Heart right ventricle (tissue), 16 donors: ENCODE measurements around the gene TMEM132D. TPM values are rescaled to one million over a fixed set of nuclear protein-coding genes. Genes with fewer than 3 reads are reported as not detected.

Experiments
- ATAC-seq, 8 donors: fragments of 200-7000 bp; cut with Tn5 transposase; one replicate each; pipeline ENCODE4 v1.9.1; 2020; ENCODE audit warnings: mild to moderate bottlenecking in 8 of 8, moderate library complexity in 8 of 8, moderate number of reproducible peaks in 1 of 8
- DNase-seq, 2 donors: peaks; one replicate each; pipeline ENCODE4 v3.0.0-alpha.2; 2020
- H3K27ac ChIP-seq, 10 donors: fragments of 200-600 bp; sonication (generic) in 2 of 10; one replicate each; pipeline versions ENCODE4 v1.5.0 to v1.8.0; 2020 to 2022; ENCODE audit warnings: mild to moderate bottlenecking in 3 of 10
- H3K27me3 ChIP-seq, 7 donors: fragments of 200-600 bp; one replicate each; pipeline ENCODE4 v1.8.0; 2021 to 2022; ENCODE audit warnings: mild to moderate bottlenecking in 2 of 7
- H3K36me3 ChIP-seq, 9 donors: fragments of 200-600 bp; sonication (generic) in 1 of 9; one replicate each; pipeline versions ENCODE4 v1.5.0 to v1.8.0; 2020 to 2022; ENCODE audit warnings: mild to moderate bottlenecking in 2 of 9
- H3K4me1 ChIP-seq, 9 donors: fragments of 200-600 bp; sonication (generic) in 1 of 9; one replicate each; pipeline versions ENCODE4 v1.5.0 to v1.8.0; 2020 to 2022; ENCODE audit warnings: mild to moderate bottlenecking in 4 of 9
- H3K4me3 ChIP-seq, 10 donors: fragments of 200-600 bp; sonication (generic) in 2 of 10; one replicate each; pipeline versions ENCODE4 v1.5.0 to v1.8.0; 2020 to 2022; ENCODE audit warnings: mild to moderate bottlenecking in 7 of 10, moderate library complexity in 2 of 10
- H3K9me3 ChIP-seq, 11 donors: fragments of 200-600 bp in 10 of 11; sonication (generic) in 2 of 11; one replicate each; pipeline versions ENCODE4 v1.5.0 to v1.8.0; 2013 to 2022; ENCODE audit warnings: mild to moderate bottlenecking in 2 of 11, control low read depth in 1 of 11, moderate library complexity in 1 of 11
- CTCF ChIP-seq, 9 donors: fragments of 200-600 bp; sonication (generic) in 2 of 9; IDR thresholded peaks; one replicate each; pipeline versions ENCODE4 v1.5.0 to v1.8.0; 2021 to 2022; ENCODE audit warnings: antibody characterized with exemption in 9 of 9, mild to moderate bottlenecking in 5 of 9, moderate library complexity in 1 of 9
- WGBS, 2 donors: extraction: QIAGEN DNeasy Blood & Tissue Kit; methylation state at CpG; one replicate each; pipeline ENCODE4 v1.1.7; 2013; ENCODE audit warnings: inconsistent platforms in 1 of 2; 5-methylcytosine and 5-hydroxymethylcytosine counted together
- intact Hi-C, 10 donors: fragments of 100-400 bp; cut with DNase I; formaldehyde crosslinking; loops; one replicate each; pipeline versions ENCODE4 v1.11.1 to v1.14.2; 2022
- polyA plus RNA-seq, 2 donors: library from polyadenylated mRNA; stranded (reverse); fragments of 200-250 nt; gene quantifications; one replicate each; pipeline ENCODE4 v1.2.3, GENCODE V29; 2013
- total RNA-seq, 10 donors: library from RNA; stranded (reverse); fragmentation: NEBNext Ultra II Directional in 3 of 10; extraction: Animal tissue kit (Norgen Biotek cat#: 25700) in 3 of 10; gene quantifications; one replicate each; pipeline versions ENCODE4 v1.2.1 to v1.2.4, GENCODE V29; 2021 to 2023
- donor health status: Arrhythmogenic right ventricular cardiomyopathy.
- donor health status: ischemic (EF 13 %, LVEDD 7.1; RV severe dilation, severe dysfunction).
- donor health status: healthy with polysubstance abuse.
- donor health status: DM: no; HTN: yes; CAD: no.
- donor health status: DM: no; HTN: no; CAD: no.
- donor health status: ischemic (EF 25% LVEDD 6.9; RV normal size, moderate dysfunction).
- donor health status: ischemic (EF 25% LVEDD 5.7; RV mildly dilated, moderate dysfunction).
- donor health status: healthy.
- donor health status: DM: yes; HTN: yes; CAD: no.
- donor health status: Ischemic cardiomyopathy.
- donor health status: ischemic (EF 35%, LVEDD 5.7; RV mildly dilated, moderate dysfunction).
- donor health status: nonischemic (EF 11% LVEDD 7.7; RV severe dilation, severe dysfunction).
- donor health status: DM: yes; HTN: yes; CAD: no.
- donor health status: PGD.
- donor health status: ischemic (EF 29% LVEDD 5.4; RV normal size, mild dysfunction).
- donor health status: nonischemic (EF 23%, LVEDD 6.1; RV moderate dilation, normal function).

Gene TMEM132D
- total and polyA plus RNA-seq, 12 donors: not detected

- H3K9me3 ChIP-seq: peaks cover 0 to 25% (median 0%) of the 10 kb centered on the region in 11 donors
- H3K36me3 ChIP-seq: no peaks in the 10 kb centered on the region
- peaks cover 0 to 10% (median 3%) of the 10 kb centered on the region in 7 donors for H3K27me3 ChIP-seq
- no peak overlapping the region for H3K4me3 ChIP-seq
- H3K4me1 ChIP-seq: no peaks in the 10 kb centered on the region
- no peak for TF ChIP-seq CTCF (IDR thresholded peaks at IDR 0.05)
- no peak for DNase-seq
- ATAC-seq: no peak
- intact Hi-C loops: no loop called here
- WGBS, 2 donors: 78 to 83% methylated on average over 8 of the region's 8 CpGs
- H3K27ac ChIP-seq: no peak overlapping the region
Measured at GRCh38 chr12:129868575-129868974, 35.2 kb downstream of the TMEM132D start.

GRCh38 chr12:129863938-129864337 lies 39.9 kb downstream of the TMEM132D start:
- Histone ChIP-seq H3K4me3 (no peak overlapping the region), H3K9me3 (peaks cover 0 to 25% (median 0%) of the 10 kb centered on the region in 11 donors), H3K27me3 (peaks cover 0 to 8% (median 0%) of the 10 kb centered on the region in 7 donors), H3K27ac (no peak overlapping the region), H3K36me3 (no peaks in the 10 kb centered on the region), H3K4me1 (no peaks in the 10 kb centered on the region)
- ATAC-seq (no peak), DNase-seq (no peak)
- TF ChIP-seq CTCF (IDR thresholded peaks at IDR 0.05): no peak
- 63 to 67% methylated on average over 4 of the region's 4 CpGs for WGBS, 2 donors
- intact Hi-C loops: no loop called here

- intact Hi-C loops: no loop called here
- ATAC-seq: no peak
- 66% methylated on average over 7 of the region's 7 CpGs for WGBS, 2 donors
- Histone ChIP-seq H3K9me3 (peaks cover 0 to 25% (median 0%) of the 10 kb centered on the region in 11 donors), H3K27me3 (no peaks in the 10 kb centered on the region), H3K4me3 (no peak overlapping the region), H3K4me1 (no peaks in the 10 kb centered on the region), H3K27ac (no peak overlapping the region), H3K36me3 (no peaks in the 10 kb centered on the region)
- no peak for TF ChIP-seq CTCF (IDR thresholded peaks at IDR 0.05)
- DNase-seq: no peak
Measured at GRCh38 chr12:129862561-129863175, 41.2 kb downstream of the TMEM132D start.

- 59 to 65% methylated on average over 2 of the region's 2 CpGs for WGBS, 2 donors
- Histone ChIP-seq H3K4me1 (no peaks in the 10 kb centered on the region), H3K27me3 (no peaks in the 10 kb centered on the region), H3K4me3 (no peak overlapping the region), H3K36me3 (no peaks in the 10 kb centered on the region), H3K27ac (no peak overlapping the region), H3K9me3 (peaks cover 0 to 21% (median 0%) of the 10 kb centered on the region in 11 donors)
- DNase-seq: no peak
- no peak for TF ChIP-seq CTCF (IDR thresholded peaks at IDR 0.05)
- intact Hi-C loops: no loop called here
- no peak for ATAC-seq
Measured at GRCh38 chr12:129861951-129862350, 41.9 kb downstream of the TMEM132D start.
